Endothelial cell (in vitro differentiated cells): ENCODE results near the gene MRPL4. TPM values are rescaled to one million over a fixed set of nuclear protein-coding genes. Genes with fewer than 3 reads are reported as not detected.

Experiments
- DNase-seq: peaks from one replicate; pipeline ENCODE4 v3.0.0; 2021; ENCODE audit warnings: low spot score
- H3K27ac Mint-ChIP-seq: one replicate; pipeline ENCODE4 v1.8.0; 2021; ENCODE audit warnings: mixed read lengths, inconsistent platforms; ENCODE audit not compliant: unreplicated experiment
- H3K27me3 Mint-ChIP-seq: one replicate; pipeline ENCODE4 v1.8.0; 2021; ENCODE audit warnings: mild to moderate bottlenecking, moderate library complexity, mixed read lengths, inconsistent platforms; ENCODE audit not compliant: unreplicated experiment
- H3K36me3 Mint-ChIP-seq: one replicate; pipeline ENCODE4 v1.8.0; 2021; ENCODE audit warnings: mild to moderate bottlenecking, low read depth, mixed read lengths, inconsistent platforms; ENCODE audit not compliant: unreplicated experiment
- H3K4me1 Mint-ChIP-seq: one replicate; pipeline ENCODE4 v1.8.0; 2021; ENCODE audit warnings: mild to moderate bottlenecking, mixed read lengths, inconsistent platforms; ENCODE audit not compliant: unreplicated experiment
- H3K4me3 Mint-ChIP-seq: one replicate; pipeline ENCODE4 v1.8.0; 2021; ENCODE audit warnings: mild to moderate bottlenecking, mixed read lengths, inconsistent platforms; ENCODE audit not compliant: unreplicated experiment
- H3K9me3 Mint-ChIP-seq: one replicate; pipeline ENCODE4 v1.8.0; 2021; ENCODE audit warnings: mixed read lengths, inconsistent platforms; ENCODE audit not compliant: unreplicated experiment
- CTCF ChIP-seq: fragments of 200-600 bp; sonication (generic); IDR thresholded peaks from one replicate; pipeline ENCODE4 v1.5.0; 2021; ENCODE audit warnings: antibody characterized with exemption; ENCODE audit not compliant: unreplicated experiment
- total RNA-seq: library from RNA; stranded (reverse); fragmentation: NEBNext Ultra II Directional; extraction: Animal tissue kit (Norgen Biotek cat#: 25700); gene quantifications from one replicate; pipeline ENCODE4 v1.2.1, GENCODE V29; 2021; ENCODE audit not compliant: unreplicated experiment

Gene MRPL4
- total RNA-seq, 1 donor from 2014 or later = 51.3 TPM

DNA sequence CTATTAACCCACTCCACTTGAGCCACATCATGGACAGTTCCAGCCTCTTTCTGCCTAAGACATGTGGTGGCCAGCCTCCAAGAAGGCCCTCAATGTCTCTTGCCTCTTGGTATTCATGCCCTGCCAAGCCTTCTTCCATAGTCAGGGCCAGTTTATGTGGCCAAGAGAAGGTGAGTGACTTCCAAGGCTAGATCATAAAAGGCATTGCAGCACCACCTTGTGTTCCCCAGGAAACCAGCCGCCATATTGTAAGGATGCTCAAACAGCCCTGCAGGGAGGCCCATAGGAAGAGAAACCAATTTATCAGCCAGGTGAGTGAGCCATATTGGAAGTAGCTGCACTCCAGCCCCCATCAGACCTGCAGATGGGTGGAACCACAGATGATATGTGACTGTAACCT is 45.0 kb upstream of the MRPL4 start:
- Mint-ChIP-seq H3K36me3 (no peaks in the 10 kb centered on the region), H3K4me3 (no peak overlapping the region), H3K27ac (no peak overlapping the region), H3K9me3 (no peaks in the 10 kb centered on the region), H3K27me3 (peaks cover 5% of the 10 kb centered on the region), H3K4me1 (no peaks in the 10 kb centered on the region)
- no peak for DNase-seq
- no peak for TF ChIP-seq CTCF

GRCh38 chr19:10209315-10209714 is 42.7 kb upstream of the MRPL4 start:
- Mint-ChIP-seq H3K27ac (no peak overlapping the region), H3K27me3 (peaks cover 5% of the 10 kb centered on the region), H3K36me3 (no peaks in the 10 kb centered on the region), H3K9me3 (no peaks in the 10 kb centered on the region), H3K4me1 (no peaks in the 10 kb centered on the region), H3K4me3 (no peak overlapping the region)
- DNase-seq = no peak
- TF ChIP-seq CTCF = no peak

- no peak overlapping the region for H3K4me3 Mint-ChIP-seq
- H3K9me3 Mint-ChIP-seq = no peaks in the 10 kb centered on the region
- no peaks in the 10 kb centered on the region for H3K4me1 Mint-ChIP-seq
- H3K27ac Mint-ChIP-seq = no peak overlapping the region
- DNase-seq = no peak
- H3K27me3 Mint-ChIP-seq = peaks cover 5% of the 10 kb centered on the region
- no peak for TF ChIP-seq CTCF
- H3K36me3 Mint-ChIP-seq = no peaks in the 10 kb centered on the region
Measured at GRCh38 chr19:10211061-10211460, 41.0 kb upstream of the MRPL4 start.

DNA sequence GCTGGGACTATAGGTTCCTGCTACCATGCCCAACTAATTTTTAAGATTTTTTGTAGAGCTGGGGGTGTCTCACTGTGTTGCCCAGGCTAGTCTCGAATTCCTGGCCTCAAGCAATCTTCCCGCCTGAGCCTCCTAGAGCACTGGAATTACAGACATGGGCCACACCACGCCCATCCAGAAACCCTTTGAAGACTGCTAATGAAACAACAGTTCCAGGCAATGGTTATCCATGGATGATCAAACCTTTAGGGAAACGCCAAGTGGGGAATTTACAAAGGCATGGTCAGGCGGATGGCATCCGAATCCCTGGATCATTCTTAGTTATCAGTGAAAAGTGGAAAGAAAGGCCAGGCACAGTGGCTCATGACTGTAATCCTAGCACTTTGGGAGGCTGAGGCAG is 40.3 kb upstream of the MRPL4 start:
- no peaks in the 10 kb centered on the region for H3K36me3 Mint-ChIP-seq
- H3K27me3 Mint-ChIP-seq = peaks cover 2% of the 10 kb centered on the region
- no peak for DNase-seq
- no peaks in the 10 kb centered on the region for H3K9me3 Mint-ChIP-seq
- no peaks in the 10 kb centered on the region for H3K4me1 Mint-ChIP-seq
- no peak overlapping the region for H3K27ac Mint-ChIP-seq
- no peak for TF ChIP-seq CTCF
- H3K4me3 Mint-ChIP-seq = no peak overlapping the region

DNA sequence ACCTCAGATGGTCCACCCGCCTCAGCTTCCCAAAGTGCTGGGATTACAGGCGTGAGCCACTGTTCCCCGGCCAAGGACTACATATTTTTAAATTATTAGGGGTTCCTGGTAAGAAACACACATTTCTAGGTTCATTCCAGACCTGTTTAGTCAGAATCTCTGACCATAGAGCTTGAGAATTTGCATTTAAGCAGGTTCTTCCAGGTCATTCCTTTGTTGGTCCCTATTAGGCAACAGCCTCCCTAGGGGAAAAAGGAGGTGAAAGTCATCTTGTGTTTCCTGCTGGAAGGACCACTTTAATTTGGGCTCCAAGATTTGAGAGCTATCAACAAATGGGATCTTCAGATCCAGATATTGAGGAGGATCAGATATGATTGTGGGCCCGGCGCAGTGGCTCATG is 37.2 kb upstream of the MRPL4 start:
- no peak for DNase-seq
- TF ChIP-seq CTCF = no peak
- no peak overlapping the region for H3K27ac Mint-ChIP-seq
- H3K4me1 Mint-ChIP-seq = no peaks in the 10 kb centered on the region
- H3K27me3 Mint-ChIP-seq = no peaks in the 10 kb centered on the region
- H3K4me3 Mint-ChIP-seq = no peak overlapping the region
- H3K36me3 Mint-ChIP-seq = no peaks in the 10 kb centered on the region
- no peaks in the 10 kb centered on the region for H3K9me3 Mint-ChIP-seq
